Measurements from ENCODE around the gene SLC10A3.

GRCh38 chrX:154484255-154485149 is 5.9 kb downstream of the SLC10A3 start:
- no peak for TF ChIP-seq GTF2F1 (IDR thresholded peaks at IDR 0.05; ENCODE audit: borderline replicate concordance, low read depth, low read length)
- TF ChIP-seq RAD21 (IDR thresholded peaks at IDR 0.05 in 1 of 2, conservative IDR thresholded peaks at IDR 0.05 in 1 of 2; ENCODE audit: low read depth in 2 of 2, low read length in 2 of 2): no peak
- TF ChIP-seq POLR2AphosphoS5 (IDR thresholded peaks at IDR 0.05; ENCODE audit: low read depth, low read length): no peak
- no peak for TF ChIP-seq CTCF (IDR thresholded peaks at IDR 0.05; ENCODE audit: control extremely low read depth in 1 of 3, insufficient read depth in 1 of 3, low read depth in 1 of 3, low read length in 3 of 3)
- TF ChIP-seq GABPA (IDR thresholded peaks at IDR 0.05; ENCODE audit: borderline replicate concordance, insufficient read depth, low read length): no peak

All from H1 (cell line).